HepG2 (cell line): ENCODE results near the gene PNKD. TPM values are rescaled to one million over a fixed set of nuclear protein-coding genes. Genes with fewer than 3 reads are reported as not detected.

ENCODE experiments used
- ATAC-seq: fragments of 200-7000 bp; cut with Tn5 transposase; 3 replicates; pipeline ENCODE4 v1.9.1; 2020; ENCODE audit warnings: mild to moderate bottlenecking, moderate library complexity
- BruUV-seq: library from RNA; stranded (reverse); fragments of 400-500 nt; replicated peaks from 2 replicates; lab custom pipeline; 2021; lab: Mats Ljungman, UMichigan
- CTCF ChIA-PET: fragments of 300-600 bp; formaldehyde crosslinking; extraction: SDS; loops from one replicate; lab custom pipeline; 2021; ENCODE audit warnings: low total read pairs, inconsistent platforms, low intra/inter-chr PET ratio; lab: Yijun Ruan, JAX
- POLR2A ChIA-PET: fragments of 350-600 bp; sonication (Branson Sonifier 250); formaldehyde crosslinking; loops from one replicate; lab custom pipeline; 2020; ENCODE audit warnings: antibody characterized with exemption, inconsistent platforms; lab: Yijun Ruan, JAX
- DNase-seq: peaks from one replicate; pipeline ENCODE4 v3.0.0-alpha.2; 2015; ENCODE audit warnings: low spot score
- FAIRE-seq: peaks from 3 replicates; lab custom pipeline; 2011; peaks lifted over from hg19 to GRCh38; lab: Jason Lieb, UNC
- H2AFZ ChIP-seq: one replicate; pipeline ENCODE4 v1.6.1; 2011; ENCODE audit warnings: low read length, inconsistent platforms
- H3K27ac ChIP-seq: fragments of 300-600 bp; 3 replicates; pipeline ENCODE4 v1.8.0; 2011; ENCODE audit warnings: mixed run types, mild to moderate bottlenecking, mixed read lengths, low read length, inconsistent platforms; ENCODE audit not compliant: insufficient read depth; ENCODE audit errors: extremely low read length
- H3K27me3 ChIP-seq, 2 experiments: fragments of 200-600 bp in 1 of 2; 2 replicates in 1 of 2; 3 replicates in 1 of 2; pipeline versions ENCODE4 v1.6.0 to v1.8.0; 2011; ENCODE audit warnings: low read length in 2 of 2, mild to moderate bottlenecking in 2 of 2, moderate library complexity in 2 of 2, inconsistent platforms in 1 of 2; ENCODE audit not compliant: insufficient read depth in 2 of 2, control insufficient read depth in 1 of 2
- H3K36me3 ChIP-seq, 2 experiments: fragments of 200-600 bp in 1 of 2; replicated peaks in 1 of 2; 2 replicates in 1 of 2; 3 replicates in 1 of 2; pipeline versions ENCODE4 v1.5.1 to v1.8.0; 2011; ENCODE audit warnings: low read length in 2 of 2, inconsistent platforms in 1 of 2; ENCODE audit not compliant: insufficient read depth in 2 of 2, control insufficient read depth in 1 of 2
- H3K4me1 ChIP-seq: 2 replicates; pipeline ENCODE4 v1.5.1; 2012; ENCODE audit warnings: low read length, inconsistent platforms; ENCODE audit not compliant: insufficient read depth
- H3K4me2 ChIP-seq: 2 replicates; pipeline ENCODE4 v1.6.0; 2011; ENCODE audit warnings: low read depth, low read length, inconsistent platforms
- H3K4me3 ChIP-seq, 3 experiments: fragments of 200-600 bp in 1 of 3; sonication (generic), shearing (Covaris generic) in 1 of 3; replicated peaks in 1 of 3; 2 replicates each; pipeline ENCODE4 v1.5.1; 2011 to 2016; ENCODE audit warnings: low read length in 3 of 3, inconsistent platforms in 2 of 3, low read depth in 2 of 3, mild to moderate bottlenecking in 2 of 3, control low read depth in 1 of 3, mixed read lengths in 1 of 3; ENCODE audit not compliant: insufficient read depth in 1 of 3
- H3K79me2 ChIP-seq: one replicate; pipeline ENCODE4 v1.6.1; 2011; ENCODE audit warnings: low read length, inconsistent platforms; ENCODE audit not compliant: insufficient read depth
- H3K9ac ChIP-seq: 2 replicates; pipeline ENCODE4 v1.6.0; 2011; ENCODE audit warnings: mild to moderate bottlenecking, low read depth, low read length, inconsistent platforms; ENCODE audit not compliant: insufficient read depth
- H3K9me3 ChIP-seq: 2 replicates; pipeline ENCODE4 v1.5.1; 2012; ENCODE audit warnings: mild to moderate bottlenecking, low read length
- H4K20me1 ChIP-seq: 2 replicates; pipeline ENCODE4 v1.6.0; 2011; ENCODE audit warnings: inconsistent platforms, mild to moderate bottlenecking, low read length, moderate library complexity; ENCODE audit not compliant: insufficient read depth
- ARNTL ChIP-seq: sonication (generic); formaldehyde crosslinking; IDR thresholded peaks from 2 replicates; pipeline ENCODE4 v1.4.0; 2020; ENCODE audit warnings: mild to moderate bottlenecking, missing genetic modification reagents
- CENPT ChIP-seq: sonication (generic); formaldehyde crosslinking; IDR thresholded peaks from 2 replicates; pipeline ENCODE4 v1.8.0; 2022; ENCODE audit warnings: low read depth, mild to moderate bottlenecking, moderate library complexity, missing genetic modification reagents
- FOSL1 ChIP-seq: sonication (generic); formaldehyde crosslinking; IDR thresholded peaks from 2 replicates; pipeline ENCODE4 v1.9.0; 2021; ENCODE audit warnings: missing genetic modification reagents, borderline replicate concordance
- KLF9 ChIP-seq: IDR thresholded peaks from 2 replicates; pipeline ENCODE4 v1.6.1; 2016; ENCODE audit warnings: low read depth
- KMT2A ChIP-seq: sonication (generic); formaldehyde crosslinking; IDR thresholded peaks from 2 replicates; pipeline ENCODE4 v1.4.0; 2020; ENCODE audit warnings: missing genetic modification reagents
- PHF5A ChIP-seq: IDR thresholded peaks from one replicate; pipeline ENCODE4 v1.6.1; 2018; ENCODE audit warnings: low read depth, missing genetic modification reagents; ENCODE audit not compliant: unreplicated experiment
- SYNCRIP ChIP-seq: fragments of 200-400 bp; formaldehyde crosslinking; IDR thresholded peaks from 2 replicates; pipeline ENCODE4 v1.6.1; 2018; ENCODE audit warnings: mild to moderate bottlenecking, low read depth, low read length; ENCODE audit not compliant: insufficient read depth
- TARDBP ChIP-seq: sonication (generic); formaldehyde crosslinking; IDR thresholded peaks from 2 replicates; pipeline ENCODE4 v1.8.0; 2022; ENCODE audit warnings: mild to moderate bottlenecking, missing genetic modification reagents
- ZFP41 ChIP-seq: sonication (generic); formaldehyde crosslinking; IDR thresholded peaks from 2 replicates; pipeline ENCODE4 v1.4.0; 2020; ENCODE audit warnings: mild to moderate bottlenecking, missing genetic modification reagents, borderline replicate concordance
- ZNF30 ChIP-seq: sonication (generic); formaldehyde crosslinking; IDR thresholded peaks from 2 replicates; pipeline ENCODE4 v1.5.0; 2020; ENCODE audit warnings: mild to moderate bottlenecking, missing genetic modification reagents
- ZNF44 ChIP-seq: sonication (generic); formaldehyde crosslinking; IDR thresholded peaks from 2 replicates; pipeline ENCODE4 v1.5.1; 2020; ENCODE audit warnings: mild to moderate bottlenecking, missing genetic modification reagents
- ZNF619 ChIP-seq: sonication (generic); formaldehyde crosslinking; IDR thresholded peaks from 2 replicates; pipeline ENCODE4 v1.4.0; 2020; ENCODE audit warnings: mild to moderate bottlenecking, missing genetic modification reagents
- ZNF761 ChIP-seq: sonication (generic); formaldehyde crosslinking; conservative IDR thresholded peaks from 2 replicates; pipeline ENCODE4 v1.4.0; 2020; ENCODE audit warnings: mild to moderate bottlenecking, missing genetic modification reagents
- WGBS: methylation state at CpG from one replicate; pipeline ENCODE4 v1.1.6; 2017; ENCODE audit warnings: low lambda C conversion rate; 5-methylcytosine and 5-hydroxymethylcytosine counted together
- in situ Hi-C: cut with HindIII; loops from 2 replicates; pipeline ENCODE4 v1.10.0; 2017; ENCODE audit warnings: low pct_unique_long_range_greater_than_20kb; ENCODE audit not compliant: extremely low pct_ligation_motif_present
- intact Hi-C: fragments of 100-400 bp; cut with micrococcal nuclease; formaldehyde crosslinking; loops from one replicate; pipeline ENCODE4 v1.10.0; 2022; ENCODE audit not compliant: unreplicated experiment
- polyA plus RNA-seq, 8 experiments: library from polyadenylated mRNA; depleted of rRNA in 3 of 8; stranded (reverse) in 7 of 8; unstranded in 1 of 8; fragments of >200 nt; fragmentation: Illumina TruSeq in 4 of 8; extraction: Trizol in 4 of 8; gene quantifications; 2 replicates each; pipeline versions ENCODE4 v1.2.1 to v1.2.3, GENCODE V29; 2011 to 2016; ENCODE audit warnings: low read depth in 4 of 8, missing spikeins in 1 of 8, mixed read lengths in 1 of 8; ENCODE audit not compliant: insufficient read depth in 1 of 8
- total RNA-seq, 5 experiments: library from RNA; depleted of rRNA; stranded (reverse); fragments of >200 nt; fragmentation: Illumina TruSeq; extraction: Trizol; gene quantifications; 2 replicates each; pipeline ENCODE4 v1.2.3, GENCODE V29; 2016; ENCODE audit warnings: low read depth in 1 of 5

Gene PNKD
- total and polyA plus RNA-seq, 2 of the 13 experiments (the other 11 are each of a cell fraction or from before 2014, with no cell fraction given): 55.9 to 80.4 TPM

GRCh38 chr2:218223046-218223445 lies 47.3 kb upstream of the PNKD start:
- Histone ChIP-seq H3K4me3 (no peak overlapping the region), H3K4me2 (no peak overlapping the region), H3K27ac (no peak overlapping the region), H3K27me3 (no peaks in the 10 kb centered on the region; a peak in 1 of 5 replicates), H3K9me3 (no peaks in the 10 kb centered on the region), H3K79me2 (peaks cover 70% of the 10 kb centered on the region), H3K36me3 (peaks cover 5 to 69% of the 10 kb centered on the region in 2 experiments), H2AFZ (no peak overlapping the region), H4K20me1 (peaks cover 12% of the 10 kb centered on the region; the same call in 1 of the 2 replicates), H3K9ac (no peak overlapping the region), H3K4me1 (peaks cover 50% of the 10 kb centered on the region)
- no TSS peak for BruUV-seq
- DNase-seq (no peak), FAIRE-seq (no peak), ATAC-seq (no peak)
- intact Hi-C loops (no loop called here), in situ Hi-C loops (no loop called here)
- no peak for TF ChIP-seq ZNF761 (CRISPR knock-in tag)
- TF ChIP-seq ZFP41: no peak
- no peak for TF ChIP-seq PHF5A (CRISPR knock-in tag)
- no peak for TF ChIP-seq FOSL1 (CRISPR knock-in tag)
- TF ChIP-seq ZNF44 (CRISPR knock-in tag): no peak
- no peak for TF ChIP-seq CENPT (CRISPR knock-in tag)
- no peak for TF ChIP-seq ARNTL (CRISPR knock-in tag)
- no peak for TF ChIP-seq ZNF619 (CRISPR knock-in tag)
- no peak for TF ChIP-seq SYNCRIP
- TF ChIP-seq KMT2A (CRISPR knock-in tag): no peak
- TF ChIP-seq ZNF30 (CRISPR knock-in tag): no peak
- no peak for TF ChIP-seq TARDBP (CRISPR knock-in tag)
- no peak for TF ChIP-seq KLF9 (CRISPR knock-in tag)
- CTCF ChIA-PET: no interaction called here
- POLR2A ChIA-PET: no interaction called here
- 96% methylated on average over 5 of the region's 5 CpGs for WGBS
